ENCODE results near the gene SPG7.

The SPG7 gene

DNA sequence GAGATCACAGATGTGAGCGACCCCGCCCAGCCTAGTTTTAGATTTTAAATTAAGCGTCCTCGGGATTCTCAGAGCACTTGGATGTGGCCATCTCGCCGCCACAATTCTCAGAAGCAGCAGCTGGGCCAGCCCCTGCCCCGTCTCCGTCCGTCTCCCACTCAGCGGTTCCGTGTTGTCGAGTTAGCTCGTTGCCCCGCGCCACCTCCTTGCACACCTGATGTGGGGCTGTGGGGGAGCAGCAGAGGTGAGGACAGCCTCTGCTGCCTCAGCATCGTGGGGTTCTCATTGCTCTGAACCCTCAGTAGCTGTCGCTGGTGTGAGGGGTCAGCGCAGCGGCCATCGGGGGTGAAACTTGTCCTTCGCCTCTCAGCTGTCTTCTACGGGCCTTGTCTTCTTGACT is 44.1 kb downstream of the SPG7 start:
- DNase-seq, result no peak
- Histone ChIP-seq H3K27ac (no peak overlapping the region), H3K27me3 (replicated peaks) (no peaks in the 10 kb centered on the region), H3K4me3 (ENCODE audit: low read depth, low read length) (no peak overlapping the region), H3K36me3 (replicated peaks) (peaks cover 57% of the 10 kb centered on the region)
- TF ChIP-seq CTCF (IDR thresholded peaks at IDR 0.05; ENCODE audit: low read depth, low read length, missing control alignments), result no peak
- in situ Hi-C loops (cut with HindIII; ENCODE audit: low pct_ligation_motif_present, low sequenced_read_pairs), result no loop called here

DNA sequence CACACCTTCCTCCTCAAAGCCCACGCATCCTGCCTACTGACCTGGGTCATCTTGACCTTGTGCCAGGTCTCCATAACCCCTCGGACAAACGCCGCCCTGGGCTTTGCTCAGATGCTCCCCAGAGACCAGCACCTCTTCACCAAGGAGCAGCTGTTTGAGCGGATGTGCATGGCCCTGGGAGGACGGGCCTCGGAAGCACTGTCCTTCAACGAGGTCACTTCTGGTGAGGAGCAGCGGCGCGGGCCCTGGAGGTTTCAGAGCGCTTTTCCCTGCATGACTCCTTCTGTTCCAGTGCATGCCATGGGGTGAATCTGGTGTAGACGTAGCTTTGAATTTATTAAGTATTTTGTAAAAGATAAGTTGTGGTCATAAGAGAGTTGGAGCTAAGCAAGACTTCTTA is 44.7 kb downstream of the SPG7 start:
- no peak for TF ChIP-seq CTCF (IDR thresholded peaks at IDR 0.05; ENCODE audit: low read depth, low read length, missing control alignments)
- Histone ChIP-seq H3K27ac (no peak overlapping the region), H3K27me3 (replicated peaks) (no peaks in the 10 kb centered on the region), H3K36me3 (replicated peaks) (peaks cover 53% of the 10 kb centered on the region), H3K4me3 (ENCODE audit: low read depth, low read length) (no peak overlapping the region)
- DNase-seq, result no peak
- in situ Hi-C loops (cut with HindIII; ENCODE audit: low pct_ligation_motif_present, low sequenced_read_pairs), result no loop called here

DNA sequence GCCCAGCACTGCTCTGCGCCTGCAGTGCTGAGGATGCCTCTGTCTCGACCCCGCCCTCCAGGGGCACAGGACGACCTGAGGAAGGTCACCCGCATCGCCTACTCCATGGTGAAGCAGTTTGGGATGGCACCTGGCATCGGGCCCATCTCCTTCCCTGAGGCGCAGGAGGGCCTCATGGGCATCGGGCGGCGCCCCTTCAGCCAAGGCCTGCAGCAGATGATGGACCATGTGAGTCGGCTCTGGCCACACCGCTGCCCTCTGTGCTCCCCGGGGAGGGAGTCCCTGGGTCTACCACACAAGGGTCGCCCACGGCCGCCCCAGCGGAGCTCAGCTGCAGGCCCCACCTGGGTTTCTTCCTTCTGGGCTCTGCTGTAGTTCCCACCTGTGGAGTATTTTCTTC is 45.5 kb downstream of the SPG7 start:
- Histone ChIP-seq H3K36me3 (replicated peaks) (peaks cover 45% of the 10 kb centered on the region), H3K4me3 (ENCODE audit: low read depth, low read length) (no peak overlapping the region), H3K27ac (no peak overlapping the region), H3K27me3 (replicated peaks) (no peaks in the 10 kb centered on the region)
- no peak for TF ChIP-seq CTCF (IDR thresholded peaks at IDR 0.05; ENCODE audit: low read depth, low read length, missing control alignments)
- in situ Hi-C loops (cut with HindIII; ENCODE audit: low pct_ligation_motif_present, low sequenced_read_pairs), result no loop called here
- DNase-seq, result no peak

DNA sequence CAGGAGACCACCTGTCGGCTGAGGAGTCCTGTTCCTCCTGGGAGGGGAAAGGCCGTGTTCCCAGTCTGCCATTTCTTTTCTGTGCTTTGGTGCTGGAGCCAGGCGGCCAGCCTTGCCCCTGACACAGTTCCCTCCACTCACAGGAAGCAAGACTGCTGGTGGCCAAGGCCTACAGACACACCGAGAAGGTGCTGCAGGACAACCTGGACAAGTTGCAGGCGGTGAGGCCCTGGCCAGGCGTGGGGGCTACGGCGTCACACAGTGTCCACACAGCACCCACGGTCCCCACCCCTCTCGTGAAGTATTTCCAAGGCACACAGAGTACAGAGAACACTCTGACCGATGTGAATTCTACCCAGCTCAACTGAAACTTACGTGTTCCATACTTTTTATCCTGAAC is 46.1 kb downstream of the SPG7 start:
- no peak overlapping the region for H3K4me3 ChIP-seq (ENCODE audit: low read depth, low read length)
- no peak for DNase-seq
- no peak overlapping the region for H3K27ac ChIP-seq
- H3K27me3 ChIP-seq (replicated peaks), result no peaks in the 10 kb centered on the region
- H3K36me3 ChIP-seq (replicated peaks), result peaks cover 39% of the 10 kb centered on the region
- TF ChIP-seq CTCF (IDR thresholded peaks at IDR 0.05; ENCODE audit: low read depth, low read length, missing control alignments), result no peak
- in situ Hi-C loops (cut with HindIII; ENCODE audit: low pct_ligation_motif_present, low sequenced_read_pairs), result no loop called here

GRCh38 chr16:89555265-89555664 is 47.1 kb downstream of the SPG7 start:
- H3K36me3 ChIP-seq (replicated peaks), result peaks cover 32% of the 10 kb centered on the region
- H3K4me3 ChIP-seq (ENCODE audit: low read depth, low read length), result no peak overlapping the region
- H3K27ac ChIP-seq, result no peak overlapping the region
- no peak for TF ChIP-seq CTCF (IDR thresholded peaks at IDR 0.05; ENCODE audit: low read depth, low read length, missing control alignments)
- DNase-seq, result no peak
- H3K27me3 ChIP-seq (replicated peaks), result no peaks in the 10 kb centered on the region
- in situ Hi-C loops (cut with HindIII; ENCODE audit: low pct_ligation_motif_present, low sequenced_read_pairs), result no loop called here

DNA sequence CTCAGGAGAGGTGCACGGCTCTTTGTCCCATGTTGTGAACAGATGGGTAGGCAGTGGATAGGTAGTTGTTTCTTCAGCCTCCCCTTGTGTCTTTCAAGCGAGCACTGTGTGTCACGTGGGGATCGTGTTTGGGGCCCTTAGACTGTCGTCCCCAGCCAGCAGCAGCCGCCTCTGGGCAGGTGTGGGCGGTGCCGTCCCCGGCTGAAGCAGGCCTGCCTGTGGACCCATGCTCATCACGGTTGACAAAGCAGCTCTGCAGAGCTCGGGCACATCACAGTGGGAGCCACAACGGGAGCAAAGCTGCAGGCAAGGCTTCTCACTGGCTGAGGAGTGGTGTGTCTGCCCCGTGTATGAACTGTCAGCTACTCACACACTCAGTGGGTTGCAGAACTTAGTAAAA is 47.6 kb downstream of the SPG7 start:
- Histone ChIP-seq H3K27ac (no peak overlapping the region), H3K27me3 (replicated peaks) (no peaks in the 10 kb centered on the region), H3K4me3 (ENCODE audit: low read depth, low read length) (no peak overlapping the region), H3K36me3 (replicated peaks) (peaks cover 26% of the 10 kb centered on the region)
- in situ Hi-C loops (cut with HindIII; ENCODE audit: low pct_ligation_motif_present, low sequenced_read_pairs), result no loop called here
- TF ChIP-seq CTCF (IDR thresholded peaks at IDR 0.05; ENCODE audit: low read depth, low read length, missing control alignments), result no peak
- DNase-seq, result no peak
